ENCODE measurements around the gene DUSP21.

- TF ChIP-seq EZH2 (IDR thresholded peaks at IDR 0.05; ENCODE audit: borderline replicate concordance, low read depth, low read length, severe bottlenecking) (no peak), POLR2A (IDR thresholded peaks at IDR 0.05; ENCODE audit: low read depth, low read length) (no peak)
Measured at GRCh38 chrX:44872821-44873414, 29.1 kb downstream of the DUSP21 start, which contains the start of gene KDM6A.
